K562 (cell line): ENCODE results near the gene TMEM69. TPM values are rescaled to one million over a fixed set of nuclear protein-coding genes. Genes with fewer than 3 reads are reported as not detected.

Experiments used
- AFF4 ChIP-seq: sonication (generic); formaldehyde crosslinking; IDR thresholded peaks from 2 replicates; pipeline ENCODE4 v1.8.0; 2023; ENCODE audit warnings: mild to moderate bottlenecking, missing genetic modification reagents
- CUX1 ChIP-seq: fragments of 200-800 bp; sonication (Bioruptor generic); IDR thresholded peaks from 2 replicates; pipeline ENCODE4 v1.6.1; 2016; ENCODE audit warnings: missing genetic modification characterization, missing compliant biosample characterization
- GTF2F1 ChIP-seq: IDR thresholded peaks from 2 replicates; pipeline ENCODE4 v1.6.1; 2011; ENCODE audit warnings: low read depth, low read length, improper control_type of control experiment
- MTA1 ChIP-seq: fragments of 450-650 bp; IDR thresholded peaks from 2 replicates; pipeline ENCODE4 v1.6.1; 2017; ENCODE audit warnings: borderline replicate concordance
- SMARCB1 ChIP-seq: IDR thresholded peaks from 2 replicates; pipeline ENCODE4 v1.6.1; 2011; ENCODE audit warnings: improper control_type of control experiment, low read depth; ENCODE audit not compliant: insufficient read length
- TCF15 ChIP-seq: fragments of 250-450 bp; sonication (Bioruptor Pico); IDR thresholded peaks from 2 replicates; pipeline ENCODE4 v1.8.0; 2022; ENCODE audit warnings: moderate library complexity, mild to moderate bottlenecking, inconsistent platforms
- THAP7 ChIP-seq: fragments of 250-450 bp; sonication (Bioruptor Pico); IDR thresholded peaks from 2 replicates; pipeline ENCODE4 v1.5.0; 2021
- ZNF707 ChIP-seq: fragments of 250-450 bp; sonication (Bioruptor Pico); conservative IDR thresholded peaks from 2 replicates; pipeline ENCODE4 v1.8.0; 2022; ENCODE audit warnings: inconsistent platforms, mild to moderate bottlenecking, moderate library complexity
- polyA plus RNA-seq, 8 experiments: library from polyadenylated mRNA; depleted of rRNA in 4 of 8; stranded (reverse) in 5 of 8; unstranded in 3 of 8; fragments of >200 nt; fragmentation: Nextera tagmentation in 2 of 8; fragmentation: Illumina TruSeq in 1 of 8; extraction: Ambion mirVana in 2 of 8; extraction: Trizol in 1 of 8; gene quantifications; 2 replicates each; pipeline versions ENCODE4 v1.2.1 to v1.2.3, GENCODE V29; 2011 to 2014; ENCODE audit warnings: inconsistent platforms in 1 of 8, missing spikeins in 1 of 8
- total RNA-seq, 7 experiments: library from RNA; depleted of rRNA in 6 of 7; stranded (reverse); fragments of >200 nt in 6 of 7; fragmentation: Illumina TruSeq in 2 of 7; extraction: Trizol in 2 of 7; gene quantifications; 2 replicates each; pipeline versions ENCODE4 v1.2.1 to v1.2.3, GENCODE V29; 2011 to 2021; ENCODE audit warnings: low replicate concordance in 1 of 7
- TF ChIP-seq, protein P1 (sequence below): fragments of 450-650 bp; IDR thresholded peaks from 2 replicates; pipeline ENCODE4 v1.6.1; 2018; ENCODE audit not compliant: partially characterized antibody
- TF ChIP-seq, protein P2 (sequence below): fragments of 450-650 bp; IDR thresholded peaks from 2 replicates; pipeline ENCODE4 v1.6.1; 2016; ENCODE audit warnings: missing biosample characterization, missing genetic modification characterization

The TMEM69 gene
- total and polyA plus RNA-seq, 9 of the 15 experiments (the other 6 are each of a cell fraction or from before 2014, with no cell fraction given) = 47.3 to 248 (median 103) TPM

GRCh38 chr1:45687014-45687753 lies 797 bp upstream of the TMEM69 start (continued):
- 0 out of 2 replicates have a peak, but pooled peaks have one; percentile 4 for TF ChIP-seq CUX1 (CRISPR knock-in tag)
- TF ChIP-seq AFF4 (CRISPR knock-in tag) = peak; percentile 97
- TF ChIP-seq, protein P1, sequence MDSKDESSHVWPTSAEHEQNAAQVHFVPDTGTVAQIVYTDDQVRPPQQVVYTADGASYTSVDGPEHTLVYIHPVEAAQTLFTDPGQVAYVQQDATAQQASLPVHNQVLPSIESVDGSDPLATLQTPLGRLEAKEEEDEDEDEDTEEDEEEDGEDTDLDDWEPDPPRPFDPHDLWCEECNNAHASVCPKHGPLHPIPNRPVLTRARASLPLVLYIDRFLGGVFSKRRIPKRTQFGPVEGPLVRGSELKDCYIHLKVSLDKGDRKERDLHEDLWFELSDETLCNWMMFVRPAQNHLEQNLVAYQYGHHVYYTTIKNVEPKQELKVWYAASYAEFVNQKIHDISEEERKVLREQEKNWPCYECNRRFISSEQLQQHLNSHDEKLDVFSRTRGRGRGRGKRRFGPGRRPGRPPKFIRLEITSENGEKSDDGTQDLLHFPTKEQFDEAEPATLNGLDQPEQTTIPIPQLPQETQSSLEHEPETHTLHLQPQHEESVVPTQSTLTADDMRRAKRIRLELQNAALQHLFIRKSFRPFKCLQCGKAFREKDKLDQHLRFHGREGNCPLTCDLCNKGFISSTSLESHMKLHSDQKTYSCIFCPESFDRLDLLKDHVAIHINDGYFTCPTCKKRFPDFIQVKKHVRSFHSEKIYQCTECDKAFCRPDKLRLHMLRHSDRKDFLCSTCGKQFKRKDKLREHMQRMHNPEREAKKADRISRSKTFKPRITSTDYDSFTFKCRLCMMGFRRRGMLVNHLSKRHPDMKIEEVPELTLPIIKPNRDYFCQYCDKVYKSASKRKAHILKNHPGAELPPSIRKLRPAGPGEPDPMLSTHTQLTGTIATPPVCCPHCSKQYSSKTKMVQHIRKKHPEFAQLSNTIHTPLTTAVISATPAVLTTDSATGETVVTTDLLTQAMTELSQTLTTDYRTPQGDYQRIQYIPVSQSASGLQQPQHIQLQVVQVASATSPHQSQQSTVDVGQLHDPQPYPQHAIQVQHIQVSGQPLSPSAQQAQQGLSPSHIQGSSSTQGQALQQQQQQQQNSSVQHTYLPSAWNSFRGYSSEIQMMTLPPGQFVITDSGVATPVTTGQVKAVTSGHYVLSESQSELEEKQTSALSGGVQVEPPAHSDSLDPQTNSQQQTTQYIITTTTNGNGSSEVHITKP = peak; percentile 6
- TF ChIP-seq MTA1 = 0 out of 2 replicates have a peak, but pooled peaks have one; percentile 5
- TF ChIP-seq GTF2F1 = peak; percentile 78; the same call in 1 of the 2 replicates
- no peak for TF ChIP-seq ZNF707 (CRISPR knock-in tag)
- no peak for TF ChIP-seq SMARCB1
- peak; percentile 86; the same call in 1 of the 2 replicates for TF ChIP-seq THAP7 (CRISPR knock-in tag)
- TF ChIP-seq, protein P2, sequence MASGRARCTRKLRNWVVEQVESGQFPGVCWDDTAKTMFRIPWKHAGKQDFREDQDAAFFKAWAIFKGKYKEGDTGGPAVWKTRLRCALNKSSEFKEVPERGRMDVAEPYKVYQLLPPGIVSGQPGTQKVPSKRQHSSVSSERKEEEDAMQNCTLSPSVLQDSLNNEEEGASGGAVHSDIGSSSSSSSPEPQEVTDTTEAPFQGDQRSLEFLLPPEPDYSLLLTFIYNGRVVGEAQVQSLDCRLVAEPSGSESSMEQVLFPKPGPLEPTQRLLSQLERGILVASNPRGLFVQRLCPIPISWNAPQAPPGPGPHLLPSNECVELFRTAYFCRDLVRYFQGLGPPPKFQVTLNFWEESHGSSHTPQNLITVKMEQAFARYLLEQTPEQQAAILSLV (tag) = no peak
- TF ChIP-seq TCF15 = 0 out of 2 replicates have a peak, but pooled peaks have one; percentile 46
